Measurements from ENCODE around the gene MAML2.

The MAML2 gene

GRCh38 chr11:96156379-96156722 lies 186.6 kb downstream of the MAML2 start:
- DNase-seq (ENCODE audit: low read depth in 2 of 2), result no peak

GRCh38 chr11:96155627-96156378 lies 187.2 kb downstream of the MAML2 start:
- peak; percentile 50 to 67 for DNase-seq (ENCODE audit: low read depth in 2 of 2)

- no peak for DNase-seq (ENCODE audit: low read depth in 2 of 2)
Observed at GRCh38 chr11:96154802-96155520, 188.0 kb downstream of the MAML2 start.

GRCh38 chr11:96152623-96153022 lies 190.4 kb downstream of the MAML2 start:
- DNase-seq (ENCODE audit: low read depth in 2 of 2), result no peak

GRCh38 chr11:96151501-96151900 lies 191.5 kb downstream of the MAML2 start:
- no peak for DNase-seq (ENCODE audit: low read depth in 2 of 2)

GRCh38 chr11:96150609-96151008 lies 192.4 kb downstream of the MAML2 start:
- DNase-seq (ENCODE audit: low read depth in 2 of 2), result no peak

GRCh38 chr11:96149743-96150555 lies 193.0 kb downstream of the MAML2 start:
- DNase-seq (ENCODE audit: low read depth in 2 of 2), result no peak

GRCh38 chr11:96147906-96148486 lies 195.0 kb downstream of the MAML2 start:
- DNase-seq (ENCODE audit: low read depth in 2 of 2), result no peak

GRCh38 chr11:96147186-96147585 lies 195.8 kb downstream of the MAML2 start:
- DNase-seq (ENCODE audit: low read depth in 2 of 2), result no peak

- DNase-seq (ENCODE audit: low read depth in 2 of 2), result no peak
Observed at GRCh38 chr11:96146765-96147164, 196.2 kb downstream of the MAML2 start.

GRCh38 chr11:96145163-96145585 lies 197.8 kb downstream of the MAML2 start:
- no peak for DNase-seq (ENCODE audit: low read depth in 2 of 2)

- no peak for DNase-seq (ENCODE audit: low read depth in 2 of 2)
Observed at GRCh38 chr11:96144553-96144952, 198.4 kb downstream of the MAML2 start.

- no peak for DNase-seq (ENCODE audit: low read depth in 2 of 2)
Observed at GRCh38 chr11:96143041-96143521, 199.9 kb downstream of the MAML2 start.

- DNase-seq (ENCODE audit: low read depth in 2 of 2), result no peak
Observed at GRCh38 chr11:96141626-96142025, 201.4 kb downstream of the MAML2 start.

GRCh38 chr11:96139691-96140090 lies 203.3 kb downstream of the MAML2 start:
- no peak for DNase-seq (ENCODE audit: low read depth in 2 of 2)

- DNase-seq (ENCODE audit: low read depth in 2 of 2), result no peak
Observed at GRCh38 chr11:96137373-96137772, 205.6 kb downstream of the MAML2 start.

- DNase-seq (ENCODE audit: low read depth in 2 of 2), result no peak
Observed at GRCh38 chr11:96136613-96137298, 206.2 kb downstream of the MAML2 start.

- DNase-seq (ENCODE audit: low read depth in 2 of 2), result no peak
Observed at GRCh38 chr11:96134602-96135001, 208.4 kb downstream of the MAML2 start.

- DNase-seq (ENCODE audit: low read depth in 2 of 2), result no peak
Observed at GRCh38 chr11:96132437-96132836, 210.6 kb downstream of the MAML2 start.

GRCh38 chr11:96130061-96130620 lies 212.9 kb downstream of the MAML2 start:
- DNase-seq (ENCODE audit: low read depth in 2 of 2), result no peak

GRCh38 chr11:96127596-96127959 lies 215.4 kb downstream of the MAML2 start:
- no peak for DNase-seq (ENCODE audit: low read depth in 2 of 2)
